Neural cell (in vitro differentiated cells): ENCODE results near the gene TMEM52B. TPM values are rescaled to one million over a fixed set of nuclear protein-coding genes. Genes with fewer than 3 reads are reported as not detected.

ENCODE experiments used
- H2AFZ ChIP-seq: fragments of 200-600, 300-800 bp; sonication (generic), shearing (Covaris generic); 2 replicates; pipeline ENCODE4 v1.6.0; 2014; ENCODE audit warnings: low read depth, mild to moderate bottlenecking, antibody characterized with exemption, low read length, moderate library complexity
- H3F3A ChIP-seq: fragments of 200-600 bp; shearing (Covaris generic); 2 replicates; pipeline ENCODE4 v1.6.1; 2016; ENCODE audit warnings: mild to moderate bottlenecking, moderate library complexity, mixed read lengths, antibody characterized with exemption, low read length; ENCODE audit not compliant: insufficient read depth, poor library complexity, severe bottlenecking
- H3K27ac ChIP-seq: fragments of 200-600, 300-800 bp; sonication (generic), shearing (Covaris generic); 2 replicates; pipeline ENCODE4 v1.5.1; 2014; ENCODE audit warnings: mild to moderate bottlenecking, low read length, moderate library complexity
- H3K27me3 ChIP-seq: fragments of 300-800, 200-600 bp; sonication (generic), shearing (Covaris generic); 2 replicates; pipeline ENCODE4 v1.6.0; 2014; ENCODE audit warnings: mild to moderate bottlenecking, low read depth, low read length, moderate library complexity; ENCODE audit not compliant: insufficient read depth
- H3K36me3 ChIP-seq: fragments of 300-800, 200-600 bp; sonication (generic), shearing (Covaris generic); 2 replicates; pipeline ENCODE4 v1.5.1; 2014; ENCODE audit warnings: mild to moderate bottlenecking, antibody characterized with exemption, low read length, moderate library complexity; ENCODE audit not compliant: insufficient read depth
- H3K4me2 ChIP-seq: fragments of 300-800, 200-600 bp; sonication (generic), shearing (Covaris generic); 2 replicates; pipeline ENCODE4 v1.6.0; 2014; ENCODE audit warnings: mild to moderate bottlenecking, low read length
- H3K4me3 ChIP-seq: fragments of 300-800, 200-600 bp; sonication (generic), shearing (Covaris generic); 2 replicates; pipeline ENCODE4 v1.5.1; 2014; ENCODE audit warnings: mild to moderate bottlenecking, low read length, moderate library complexity
- H3K79me2 ChIP-seq: fragments of 200-600 bp; shearing (Covaris generic); replicated peaks from 2 replicates; pipeline ENCODE4 v1.6.0; 2014; ENCODE audit warnings: mild to moderate bottlenecking, low read length, moderate library complexity; ENCODE audit not compliant: insufficient read depth
- H3K9ac ChIP-seq: fragments of 300-800, 200-600 bp; sonication (generic), shearing (Covaris generic); 2 replicates; pipeline ENCODE4 v1.6.1; 2016; ENCODE audit warnings: mild to moderate bottlenecking, low read length, mixed read lengths
- H3K9me2 ChIP-seq: fragments of 200-600 bp; shearing (Covaris generic); 2 replicates; pipeline ENCODE4 v1.6.1; 2016; ENCODE audit warnings: mild to moderate bottlenecking, low read length, mixed read lengths; ENCODE audit not compliant: insufficient read depth
- H3K9me3 ChIP-seq: fragments of 200-600, 300-800 bp; sonication (generic), shearing (Covaris generic); 2 replicates; pipeline ENCODE4 v1.6.1; 2016; ENCODE audit warnings: mild to moderate bottlenecking, mixed run types, low read length, moderate library complexity, mixed read lengths
- H4K20me1 ChIP-seq: fragments of 200-600 bp; shearing (Covaris generic); 2 replicates; pipeline ENCODE4 v1.6.1; 2016; ENCODE audit warnings: mild to moderate bottlenecking, mixed run types; ENCODE audit not compliant: insufficient read depth
- EP300 ChIP-seq: fragments of 450-650 bp; conservative IDR thresholded peaks from 2 replicates; pipeline ENCODE4 v1.6.1; 2014; ENCODE audit warnings: antibody characterized with exemption, mild to moderate bottlenecking, moderate library complexity; ENCODE audit not compliant: poor library complexity, severe bottlenecking
- EZH2 ChIP-seq: fragments of 200-600, 300-800 bp; shearing (Covaris generic), sonication (generic); IDR thresholded peaks from 2 replicates; pipeline ENCODE4 v1.6.1; 2014; ENCODE audit warnings: antibody characterized with exemption, low read length, borderline replicate concordance, mild to moderate bottlenecking; ENCODE audit not compliant: insufficient read depth, poor library complexity, severe bottlenecking
- MXI1 ChIP-seq: fragments of 450-650 bp; conservative IDR thresholded peaks from 2 replicates; pipeline ENCODE4 v1.6.1; 2014; ENCODE audit warnings: antibody characterized with exemption, mild to moderate bottlenecking; ENCODE audit not compliant: poor library complexity, severe bottlenecking
- POLR2AphosphoS5 ChIP-seq: IDR thresholded peaks from 2 replicates; pipeline ENCODE4 v1.6.1; 2012
- RAD21 ChIP-seq: fragments of 450-650 bp; conservative IDR thresholded peaks from 2 replicates; pipeline ENCODE4 v1.6.1; 2014; ENCODE audit warnings: antibody characterized with exemption, mild to moderate bottlenecking, moderate library complexity
- SMC3 ChIP-seq: fragments of 450-650 bp; conservative IDR thresholded peaks from 2 replicates; pipeline ENCODE4 v1.6.1; 2014; ENCODE audit warnings: antibody characterized with exemption, mild to moderate bottlenecking, moderate library complexity; ENCODE audit not compliant: poor library complexity
- TAF1 ChIP-seq: IDR thresholded peaks from 2 replicates; pipeline ENCODE4 v1.6.1; 2012; ENCODE audit warnings: low read depth
- polyA plus RNA-seq: library from polyadenylated mRNA; depleted of rRNA; stranded (reverse); fragments of >200 nt; gene quantifications from 2 replicates; pipeline ENCODE4 v1.2.3, GENCODE V29; 2014
- TF ChIP-seq, protein P1 (sequence below): fragments of 450-650 bp; IDR thresholded peaks from 2 replicates; pipeline ENCODE4 v1.5.1; 2014; ENCODE audit warnings: antibody characterized with exemption, mild to moderate bottlenecking, moderate library complexity; ENCODE audit not compliant: poor library complexity, severe bottlenecking

The TMEM52B gene
- polyA plus RNA-seq, 1 donor from 2014 or later: not detected

DNA sequence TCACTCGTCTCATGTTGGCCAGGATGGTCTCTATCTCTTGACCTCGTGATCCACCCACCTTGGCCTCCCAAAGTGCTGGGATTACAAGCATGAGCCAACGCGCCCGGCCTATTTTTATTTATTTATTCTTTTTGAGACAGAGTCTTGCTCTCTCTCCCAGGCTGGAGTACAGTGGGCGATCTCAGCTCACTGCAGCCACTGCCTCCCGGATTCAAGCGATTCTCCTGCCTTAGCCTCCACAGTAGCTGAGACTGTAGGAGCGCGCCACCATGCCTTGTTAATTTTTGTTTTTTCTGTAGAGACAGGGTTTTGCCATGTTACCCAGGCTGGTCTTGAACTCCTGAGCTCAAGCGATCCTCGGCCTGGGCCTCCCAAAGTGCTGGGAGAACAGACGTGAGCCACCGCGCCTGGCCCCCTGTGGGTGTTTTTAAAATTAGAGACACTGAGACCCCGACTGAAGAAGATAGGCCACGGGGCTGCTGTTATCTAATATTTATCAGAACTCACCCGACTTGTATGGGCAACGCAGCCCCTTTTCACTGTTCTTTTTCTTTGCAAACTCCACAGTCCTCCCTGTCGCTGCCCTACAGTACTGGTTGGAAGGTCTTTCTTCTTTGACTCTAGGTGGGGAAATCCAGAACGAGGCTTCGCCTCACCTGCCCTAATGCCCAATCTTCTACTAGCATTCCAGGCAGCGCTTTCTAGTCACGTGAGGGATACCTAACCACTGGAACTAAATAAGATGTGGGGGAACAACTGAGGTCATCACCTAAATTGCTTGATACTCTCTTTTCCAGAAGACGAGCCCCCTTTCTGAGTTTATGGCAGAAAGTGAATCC lies 32.5 kb downstream of the TMEM52B start:
- Histone ChIP-seq H3K27me3 (no peaks in the 10 kb centered on the region), H3K36me3 (no peaks in the 10 kb centered on the region), H3F3A (no peaks in the 10 kb centered on the region), H2AFZ (no peak overlapping the region), H3K27ac (no peak overlapping the region), H3K9me2 (no peaks in the 10 kb centered on the region), H3K4me2 (no peak overlapping the region), H3K9ac (no peak overlapping the region), H3K9me3 (no peaks in the 10 kb centered on the region), H3K4me3 (no peak overlapping the region), H4K20me1 (no peaks in the 10 kb centered on the region), H3K79me2 (peaks cover 27% of the 10 kb centered on the region)
- no peak for TF ChIP-seq TAF1
- TF ChIP-seq, protein P1, sequence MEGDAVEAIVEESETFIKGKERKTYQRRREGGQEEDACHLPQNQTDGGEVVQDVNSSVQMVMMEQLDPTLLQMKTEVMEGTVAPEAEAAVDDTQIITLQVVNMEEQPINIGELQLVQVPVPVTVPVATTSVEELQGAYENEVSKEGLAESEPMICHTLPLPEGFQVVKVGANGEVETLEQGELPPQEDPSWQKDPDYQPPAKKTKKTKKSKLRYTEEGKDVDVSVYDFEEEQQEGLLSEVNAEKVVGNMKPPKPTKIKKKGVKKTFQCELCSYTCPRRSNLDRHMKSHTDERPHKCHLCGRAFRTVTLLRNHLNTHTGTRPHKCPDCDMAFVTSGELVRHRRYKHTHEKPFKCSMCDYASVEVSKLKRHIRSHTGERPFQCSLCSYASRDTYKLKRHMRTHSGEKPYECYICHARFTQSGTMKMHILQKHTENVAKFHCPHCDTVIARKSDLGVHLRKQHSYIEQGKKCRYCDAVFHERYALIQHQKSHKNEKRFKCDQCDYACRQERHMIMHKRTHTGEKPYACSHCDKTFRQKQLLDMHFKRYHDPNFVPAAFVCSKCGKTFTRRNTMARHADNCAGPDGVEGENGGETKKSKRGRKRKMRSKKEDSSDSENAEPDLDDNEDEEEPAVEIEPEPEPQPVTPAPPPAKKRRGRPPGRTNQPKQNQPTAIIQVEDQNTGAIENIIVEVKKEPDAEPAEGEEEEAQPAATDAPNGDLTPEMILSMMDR: no peak
- TF ChIP-seq POLR2AphosphoS5: no peak
- no peak for TF ChIP-seq EP300
- TF ChIP-seq MXI1: no peak
- TF ChIP-seq RAD21: no peak
- TF ChIP-seq SMC3: no peak
- TF ChIP-seq EZH2: no peak

GRCh38 chr12:10211940-10212738 lies 33.3 kb downstream of the TMEM52B start:
- H3K27me3 ChIP-seq: no peaks in the 10 kb centered on the region
- H3F3A ChIP-seq: no peaks in the 10 kb centered on the region
- H3K79me2 ChIP-seq: peaks cover 27% of the 10 kb centered on the region
- H3K9me2 ChIP-seq: no peaks in the 10 kb centered on the region
- TF ChIP-seq RAD21 (no peak), MXI1 (peak; percentile 37), POLR2AphosphoS5 (peak; percentile 43), EP300 (peak; percentile 43)
- TF ChIP-seq, protein P1: peak; percentile 14
- H3K36me3 ChIP-seq: no peaks in the 10 kb centered on the region
- peak overlapping the region; percentile 16 for H3K4me2 ChIP-seq
- peak overlapping the region; percentile 99 for H2AFZ ChIP-seq
- H3K9ac ChIP-seq: peak overlapping the region; percentile 99
- no peaks in the 10 kb centered on the region for H4K20me1 ChIP-seq
- peak overlapping the region; percentile 93 for H3K27ac ChIP-seq
- H3K4me3 ChIP-seq: peak overlapping the region; percentile 96
- no peaks in the 10 kb centered on the region for H3K9me3 ChIP-seq
